ENCODE data around the gene CARMIL1. TPM values are rescaled to one million over a fixed set of nuclear protein-coding genes. Genes with fewer than 3 reads are reported as not detected.
"Not testable (repeated sequence)": the region's sequence is repeated elsewhere in the genome, so short reads cannot be mapped to it uniquely, and the experiment has no call there.

The CARMIL1 gene
- total RNA-seq, 1 experiment from 2014 or later: 9.8 TPM

DNA sequence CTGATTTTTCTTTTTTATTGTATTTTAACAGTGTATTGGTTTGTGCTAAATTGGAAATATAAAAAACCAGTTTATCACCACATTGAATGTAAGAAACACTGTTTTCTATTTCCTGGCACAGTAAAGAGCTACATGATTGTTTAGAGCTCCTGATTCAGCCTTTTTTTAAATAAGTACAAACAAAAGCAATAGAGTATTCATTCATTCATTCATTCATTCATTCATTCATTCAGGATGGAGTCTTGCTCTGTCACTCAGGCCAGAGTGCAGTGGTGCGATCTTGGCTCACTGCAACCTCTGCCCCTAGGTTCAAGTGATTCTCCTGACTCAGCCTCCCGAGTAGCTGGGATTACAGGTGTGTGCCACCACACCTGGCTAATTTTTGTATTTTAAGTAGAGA lies 276.0 kb downstream of the CARMIL1 start:
- DNase-seq (ENCODE audit: low read depth): no peak

DNA sequence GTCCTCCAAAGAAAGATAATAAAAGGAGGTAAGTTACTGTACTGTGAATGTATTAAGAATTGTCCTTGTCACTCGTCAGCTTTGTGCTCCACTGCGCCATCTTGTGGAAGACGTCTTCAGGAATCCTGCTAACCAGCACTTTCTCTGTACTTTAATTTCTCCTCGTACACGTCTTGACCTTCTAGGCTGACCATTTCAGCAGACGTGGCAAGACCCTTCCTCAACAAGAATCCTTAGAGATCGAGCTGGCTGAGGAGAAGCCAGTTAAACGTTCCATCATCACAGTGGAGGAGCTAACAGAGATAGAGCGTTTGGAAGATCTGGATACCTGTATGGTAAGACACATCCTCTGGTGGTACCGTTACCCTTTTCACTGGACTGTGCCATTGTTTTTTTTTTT lies 277.3 kb downstream of the CARMIL1 start:
- peak; percentile 44 for DNase-seq (ENCODE audit: low read depth)

DNA sequence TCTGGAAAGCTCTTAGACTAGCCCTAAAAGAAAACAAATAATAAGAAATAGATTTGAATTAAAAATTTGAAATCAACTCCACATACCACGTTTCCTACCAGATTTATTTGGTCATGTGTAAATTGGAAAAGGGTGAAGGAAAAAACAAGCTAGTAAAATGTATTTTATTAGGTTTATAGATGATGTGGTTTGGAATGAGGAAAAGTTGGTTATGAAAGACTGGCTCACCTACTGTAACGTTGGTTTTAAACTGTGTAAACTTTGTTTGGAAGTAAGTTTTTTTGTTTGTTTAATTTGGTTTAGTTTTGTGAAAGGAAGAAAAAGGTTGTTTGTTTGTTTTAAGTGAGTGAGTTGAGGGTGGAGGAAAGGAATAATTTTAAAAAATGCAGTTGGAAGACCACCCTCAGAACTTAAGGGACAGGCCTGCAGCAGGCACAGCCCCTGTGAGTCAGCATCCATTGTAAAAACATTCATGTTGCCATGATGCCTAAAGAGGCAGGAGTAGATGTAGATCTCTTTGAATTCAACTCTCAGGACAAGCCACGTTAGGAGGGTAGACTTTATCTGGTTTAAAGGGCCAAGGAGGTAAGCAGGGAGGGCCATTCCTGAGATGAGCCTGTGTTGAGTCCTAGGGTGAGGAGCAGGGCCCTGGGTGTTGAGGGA lies 279.1 kb downstream of the CARMIL1 start:
- DNase-seq (ENCODE audit: low read depth): no peak

DNA sequence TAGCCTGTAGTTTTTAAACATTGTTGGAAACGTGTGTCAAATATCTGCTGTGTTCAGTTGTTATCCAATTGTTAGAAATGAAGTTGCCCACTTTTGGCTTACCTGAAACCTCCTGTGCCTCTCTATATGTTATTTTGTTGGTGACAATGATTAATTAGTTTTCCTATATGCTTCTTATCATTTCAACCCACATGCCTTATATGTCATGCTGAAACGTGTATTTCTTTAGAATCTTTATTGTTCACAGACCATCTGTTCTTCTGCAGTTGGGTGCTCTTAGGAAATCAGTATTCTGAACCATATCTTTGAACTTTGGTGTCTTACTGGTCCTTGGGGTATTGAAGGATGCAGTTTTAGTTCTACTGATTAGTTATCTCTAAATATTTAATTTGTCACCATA lies 281.7 kb downstream of the CARMIL1 start:
- DNase-seq (ENCODE audit: low read depth): no peak

DNA sequence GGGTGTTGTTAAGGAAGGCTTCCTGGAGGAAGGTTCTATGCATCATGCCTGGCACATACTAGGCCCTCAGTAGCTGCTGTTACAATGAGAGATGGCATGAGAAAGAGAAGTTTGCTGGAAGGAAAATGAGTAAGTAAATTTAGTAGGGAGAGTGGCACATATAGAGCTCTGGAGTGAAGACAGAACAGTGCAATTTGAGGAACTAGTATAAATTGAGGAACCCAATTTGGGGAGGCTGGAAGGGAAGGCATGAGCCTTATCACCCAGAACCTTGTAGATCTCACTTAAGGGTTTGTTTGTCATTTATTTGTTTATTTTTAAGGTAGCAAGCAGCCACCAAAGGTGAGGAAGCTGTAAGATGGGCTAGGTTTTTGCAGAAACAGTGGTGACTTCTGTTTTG lies 285.8 kb downstream of the CARMIL1 start:
- no peak for DNase-seq (ENCODE audit: low read depth)

DNA sequence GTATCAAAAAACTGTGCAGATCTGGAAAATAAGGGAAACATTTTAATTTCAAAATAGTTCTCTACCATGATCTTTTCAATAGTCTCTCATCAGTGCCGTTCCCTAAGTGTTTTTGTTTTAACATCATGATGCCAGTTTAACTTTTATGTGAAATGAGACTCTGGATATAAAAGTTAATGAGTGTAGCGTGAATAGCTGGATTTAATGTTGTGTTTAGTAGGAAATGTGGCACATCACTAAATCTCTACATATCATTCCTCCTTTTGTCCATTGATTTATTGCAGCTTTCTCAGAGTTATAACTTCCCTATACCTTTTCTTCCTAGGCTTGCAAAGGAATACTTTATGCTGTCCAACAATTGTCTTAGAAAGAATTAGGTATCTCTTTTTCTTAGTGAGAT lies 291.4 kb downstream of the CARMIL1 start:
- no peak for DNase-seq (ENCODE audit: low read depth)

DNA sequence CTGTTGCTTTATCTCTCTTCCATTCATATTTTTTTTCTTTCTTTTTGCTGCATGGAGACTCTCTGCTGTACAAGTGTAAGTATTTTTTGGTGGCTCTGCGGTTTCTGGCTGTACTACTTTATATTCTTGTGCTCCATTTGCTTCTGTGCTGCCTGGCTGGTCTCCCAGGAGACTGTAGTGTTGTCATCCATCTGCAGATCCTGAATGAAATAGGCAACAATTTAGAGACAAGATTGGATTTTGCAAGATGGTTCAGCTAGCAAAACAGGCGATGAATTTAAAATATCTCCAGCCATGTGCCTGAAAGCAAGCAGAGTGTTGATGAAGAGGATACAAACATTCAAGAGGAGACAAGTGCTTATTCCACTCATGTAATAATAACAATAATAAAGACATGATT lies 297.7 kb downstream of the CARMIL1 start:
- no peak for DNase-seq (ENCODE audit: low read depth)

DNA sequence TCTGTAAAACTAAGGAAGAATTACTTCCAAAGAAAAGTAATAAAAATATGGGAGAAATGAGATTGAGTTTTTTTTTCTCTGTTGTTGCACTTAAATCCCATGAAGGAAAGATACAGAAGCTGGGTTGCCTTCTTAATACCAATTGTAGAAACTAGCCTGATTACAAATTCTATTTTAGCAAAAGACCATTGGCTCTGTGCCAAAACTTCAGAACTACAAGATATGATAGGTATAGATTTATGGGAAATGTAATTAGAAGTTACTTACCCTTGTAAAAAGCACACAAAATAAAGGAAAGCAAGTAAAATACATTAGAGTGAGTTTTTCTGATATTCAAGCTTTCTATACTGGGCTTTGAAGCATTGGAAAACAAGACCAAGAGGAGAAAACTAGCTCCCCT lies 299.4 kb downstream of the CARMIL1 start:
- no peak for DNase-seq (ENCODE audit: low read depth)

DNA sequence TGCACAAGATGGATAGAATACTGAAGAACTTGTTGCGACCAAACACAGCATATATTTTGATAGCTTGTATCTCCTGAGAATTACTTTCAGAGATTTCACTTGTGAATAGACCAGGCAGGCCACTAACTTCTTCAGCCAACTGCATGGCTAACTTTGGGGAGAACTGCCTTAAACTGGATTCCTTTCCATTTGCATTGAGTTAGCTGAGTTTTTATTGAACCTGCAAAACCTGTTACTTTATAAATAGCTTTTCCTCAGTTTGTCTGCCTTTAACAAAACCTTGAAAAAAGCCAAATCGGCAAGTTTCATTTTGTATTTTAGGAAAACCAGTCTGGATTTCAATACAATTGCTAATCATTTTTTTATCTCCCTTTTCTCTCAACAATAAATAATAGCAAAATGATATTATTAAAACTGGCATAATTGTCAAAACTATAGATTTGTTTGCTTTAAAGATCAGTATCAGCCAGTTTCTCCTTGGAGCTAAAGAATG lies 300.3 kb downstream of the CARMIL1 start:
- no peak for DNase-seq (ENCODE audit: low read depth)

DNA sequence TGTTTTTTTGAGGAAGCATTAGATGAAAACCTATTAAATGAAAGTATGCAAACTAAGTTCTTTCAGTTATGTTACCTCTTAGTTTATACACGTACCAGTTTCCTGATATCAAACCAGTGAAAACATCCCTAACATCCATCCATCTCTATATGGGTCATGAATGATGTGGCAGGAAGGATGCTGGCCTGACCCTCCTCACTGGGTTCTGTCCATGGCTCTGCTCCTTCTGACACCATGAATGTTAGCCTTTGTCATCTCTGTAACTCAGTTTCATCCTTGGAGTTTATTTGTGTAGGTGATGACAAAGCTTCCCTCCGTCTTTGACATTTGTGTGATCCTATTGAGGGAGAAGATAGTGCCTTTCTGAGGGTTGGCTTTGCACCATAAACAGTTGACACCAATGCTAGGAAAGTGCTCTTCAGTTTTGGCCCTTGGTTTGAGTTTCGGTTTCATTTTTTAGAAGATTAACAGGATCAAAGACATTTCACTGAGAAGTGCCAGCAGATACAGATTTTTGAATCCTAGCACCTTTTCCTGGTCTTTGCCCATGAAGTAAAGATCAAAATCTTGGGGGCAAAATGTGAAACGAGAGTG lies 300.8 kb downstream of the CARMIL1 start:
- no peak for DNase-seq (ENCODE audit: low read depth)

DNA sequence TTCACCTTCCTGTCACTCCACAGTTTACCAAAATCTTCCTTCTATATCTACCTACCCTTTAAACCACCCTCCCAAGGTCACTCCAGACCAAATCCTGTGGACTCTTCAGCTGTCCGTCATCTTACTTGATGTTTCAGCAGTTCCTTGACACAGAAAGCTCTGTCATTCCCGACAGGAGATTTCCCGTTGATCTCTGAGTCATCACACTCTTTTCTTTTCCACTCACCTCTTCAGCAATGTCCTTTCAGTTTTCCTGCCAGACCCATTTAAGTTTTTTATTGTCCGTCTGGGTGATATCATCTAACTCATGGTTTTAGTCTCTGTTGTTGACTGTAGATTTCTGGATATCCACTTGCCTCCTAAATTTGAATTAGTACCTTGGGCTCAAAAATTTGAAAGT lies 302.9 kb downstream of the CARMIL1 start:
- DNase-seq (ENCODE audit: low read depth): peak; percentile 75

DNA sequence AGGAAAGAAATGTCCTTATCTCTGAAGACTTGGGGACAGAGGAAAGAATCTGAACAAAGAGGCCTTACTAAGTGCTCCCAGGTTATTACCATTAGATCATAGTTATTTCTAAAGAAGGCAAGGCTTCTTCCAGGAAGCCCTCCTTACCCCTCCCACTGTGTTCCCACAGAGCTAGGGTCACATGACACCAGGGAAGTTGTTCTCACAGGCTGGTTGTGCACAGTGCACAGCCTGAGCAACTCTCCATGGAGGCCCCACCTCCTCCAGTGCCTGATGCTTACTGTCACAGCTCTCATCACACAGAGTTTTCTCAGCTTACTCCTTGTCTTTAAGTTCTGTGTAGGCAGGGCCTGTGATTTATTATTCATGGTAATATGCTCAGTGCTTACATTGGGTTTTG lies 303.9 kb downstream of the CARMIL1 start:
- DNase-seq (ENCODE audit: low read depth): peak; percentile 12

DNA sequence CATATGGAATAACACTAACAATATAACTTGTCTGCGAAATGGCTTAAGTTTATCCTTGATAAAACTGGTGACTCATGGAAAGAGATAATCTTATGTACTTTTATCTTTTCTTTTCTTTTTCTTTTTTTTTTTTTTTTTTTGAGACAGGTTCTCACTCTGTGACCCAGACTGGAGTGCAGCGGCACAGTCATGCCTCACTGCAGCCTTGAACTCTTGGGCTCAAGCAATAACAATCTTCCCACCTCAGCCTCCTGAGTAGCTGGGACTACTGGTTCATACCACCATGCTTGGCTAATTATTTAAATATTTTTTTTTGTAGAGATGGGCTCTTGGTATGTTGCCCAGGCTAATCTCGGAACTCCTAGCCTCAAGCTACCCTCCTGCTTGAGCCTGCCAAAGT lies 304.7 kb downstream of the CARMIL1 start:
- DNase-seq (ENCODE audit: low read depth): no peak

DNA sequence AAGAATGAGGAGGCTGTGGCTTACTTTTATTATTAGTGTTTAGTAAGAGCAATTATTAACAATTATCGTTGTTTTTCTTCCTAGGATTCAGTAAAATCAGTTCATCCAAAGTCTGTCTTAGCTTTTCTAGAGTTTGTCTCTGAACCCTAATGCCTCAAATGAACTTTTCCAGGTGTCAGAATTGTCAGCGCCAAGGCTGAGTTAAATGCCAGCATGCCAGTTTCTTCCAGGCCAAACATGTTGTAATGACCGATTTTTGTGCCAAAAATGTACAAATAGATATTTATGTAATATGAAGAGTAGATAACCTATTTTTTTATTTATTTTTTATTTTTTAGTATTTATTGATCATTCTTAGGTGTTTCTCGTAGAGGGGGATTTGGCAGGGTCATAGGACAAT lies 306.1 kb downstream of the CARMIL1 start:
- no peak for DNase-seq (ENCODE audit: low read depth)

DNA sequence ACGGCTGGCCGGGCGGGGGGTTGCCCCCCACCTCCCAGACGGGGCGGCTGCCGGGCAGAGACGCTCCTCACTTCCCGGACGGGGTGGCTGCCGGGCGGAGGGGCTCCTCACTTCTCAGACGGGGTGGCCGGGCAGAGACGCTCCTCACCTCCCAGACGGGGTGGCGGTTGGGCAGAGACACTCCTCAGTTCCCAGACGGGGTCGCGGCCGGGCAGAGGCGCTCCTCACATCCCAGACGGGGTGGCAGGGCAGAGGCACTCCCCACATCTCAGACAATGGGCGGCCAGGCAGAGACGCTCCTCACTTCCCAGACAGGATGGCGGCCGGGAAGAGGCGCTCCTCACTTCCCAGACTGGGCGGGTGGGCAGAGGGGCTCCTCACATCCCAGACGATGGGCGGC lies 306.9 kb downstream of the CARMIL1 start:
- not testable (repeated sequence) for DNase-seq (ENCODE audit: low read depth)

DNA sequence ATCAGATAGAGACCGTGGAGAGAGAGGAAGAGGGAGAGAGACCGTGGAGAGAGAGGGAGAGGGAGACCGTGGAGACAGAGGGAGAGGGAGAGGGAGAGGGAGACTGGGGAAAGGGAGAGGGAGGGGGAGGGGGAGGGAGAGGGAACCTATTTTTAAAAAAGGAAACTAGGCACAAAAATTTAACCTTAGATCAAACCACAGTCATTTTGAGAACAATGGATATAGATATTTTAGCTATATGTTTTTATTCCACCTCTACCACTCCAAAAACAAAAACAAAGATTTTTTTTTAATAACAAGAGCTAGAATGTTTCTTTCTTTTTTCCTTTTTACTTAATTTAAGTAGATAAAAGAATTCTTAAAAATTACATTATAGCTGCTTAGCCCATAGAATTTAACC lies 307.8 kb downstream of the CARMIL1 start:
- no peak for DNase-seq (ENCODE audit: low read depth)

DNA sequence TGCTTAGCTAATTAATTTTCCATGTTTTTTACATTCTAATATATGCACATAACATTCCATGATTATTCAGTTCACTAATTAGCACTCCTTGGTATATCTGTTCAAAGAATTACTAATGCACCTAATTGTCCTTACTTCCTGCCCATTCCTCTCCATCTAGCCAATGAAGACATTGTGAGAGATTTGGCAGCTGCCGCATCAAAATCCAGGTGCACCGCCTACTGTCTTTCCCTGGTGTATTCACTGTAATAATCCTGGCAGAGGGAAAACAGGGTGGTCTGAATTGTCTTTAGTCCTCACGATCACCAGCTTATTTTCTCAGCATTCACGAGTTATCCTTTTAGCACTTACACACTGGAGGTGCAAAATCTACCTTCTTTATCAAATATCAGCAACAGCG lies 311.8 kb downstream of the CARMIL1 start:
- DNase-seq (ENCODE audit: low read depth): no peak

DNA sequence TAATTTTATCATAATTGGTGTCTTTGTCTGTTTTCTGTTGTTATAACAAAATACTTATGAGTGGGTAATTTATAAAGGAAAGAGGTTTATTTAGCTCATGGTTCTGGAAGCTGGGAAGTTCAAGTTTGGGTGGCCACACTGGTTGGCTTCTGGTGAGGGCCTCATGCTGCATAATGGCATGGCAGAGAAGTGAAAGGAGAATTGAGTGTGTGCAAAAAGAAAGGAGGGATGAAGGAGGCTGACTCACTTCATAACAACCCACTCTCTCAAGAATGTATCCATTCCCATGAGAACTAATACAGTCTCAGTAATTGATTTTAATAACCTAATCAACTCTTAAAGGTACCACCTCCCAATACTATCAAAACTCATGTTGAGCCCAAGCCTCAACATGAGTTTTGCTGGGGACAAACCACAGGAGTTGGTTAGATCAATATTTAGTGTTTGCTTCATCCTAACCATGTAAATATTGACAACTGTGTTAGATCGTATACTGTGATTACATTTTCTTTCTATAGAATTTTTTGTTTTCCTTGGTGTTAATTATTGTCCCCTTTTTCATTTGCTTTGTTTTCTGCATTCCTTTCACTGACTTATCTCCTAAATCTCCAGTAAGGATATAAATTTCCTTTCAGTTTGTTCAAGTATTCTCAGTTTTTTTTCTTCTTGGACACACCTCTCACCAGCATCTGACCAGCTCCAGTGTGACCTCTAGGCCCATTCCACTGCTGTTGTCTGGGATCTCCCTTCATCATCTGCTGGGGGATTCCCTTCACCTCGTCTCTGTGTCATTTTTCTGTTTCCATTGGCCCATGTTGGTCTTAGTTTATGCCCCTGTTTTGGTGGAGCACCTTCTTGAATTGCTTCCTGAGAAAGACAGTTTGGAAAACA lies 318.0 kb downstream of the CARMIL1 start:
- no peak for DNase-seq (ENCODE audit: low read depth)

DNA sequence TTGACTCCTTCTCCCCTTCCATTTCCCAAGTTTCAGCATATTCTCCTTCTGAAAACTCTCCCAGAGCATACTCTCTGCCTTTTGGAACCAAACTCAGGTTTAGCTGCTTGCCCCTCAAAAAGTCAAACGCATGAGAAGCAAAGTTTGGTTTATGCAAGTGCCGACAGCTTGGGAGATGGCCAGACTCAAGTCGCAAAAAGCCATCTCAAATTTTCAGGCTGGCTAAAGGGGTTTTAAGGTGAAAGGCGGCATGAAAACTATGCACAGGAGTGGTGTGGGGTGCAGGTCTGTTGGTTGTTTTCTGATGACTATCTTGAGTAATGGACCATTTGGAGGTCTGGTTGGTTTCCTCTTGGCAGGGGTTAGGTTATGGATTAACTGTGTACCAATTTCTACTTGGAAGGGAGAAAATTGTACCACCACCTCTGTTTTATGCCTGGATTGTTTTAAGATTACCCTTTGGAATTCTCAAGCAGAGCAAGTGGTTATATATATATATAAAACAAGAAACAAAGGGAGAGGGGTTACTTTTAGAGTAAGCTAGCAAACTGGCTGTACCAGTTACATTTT lies 320.4 kb downstream of the CARMIL1 start:
- no peak for DNase-seq (ENCODE audit: low read depth)

DNA sequence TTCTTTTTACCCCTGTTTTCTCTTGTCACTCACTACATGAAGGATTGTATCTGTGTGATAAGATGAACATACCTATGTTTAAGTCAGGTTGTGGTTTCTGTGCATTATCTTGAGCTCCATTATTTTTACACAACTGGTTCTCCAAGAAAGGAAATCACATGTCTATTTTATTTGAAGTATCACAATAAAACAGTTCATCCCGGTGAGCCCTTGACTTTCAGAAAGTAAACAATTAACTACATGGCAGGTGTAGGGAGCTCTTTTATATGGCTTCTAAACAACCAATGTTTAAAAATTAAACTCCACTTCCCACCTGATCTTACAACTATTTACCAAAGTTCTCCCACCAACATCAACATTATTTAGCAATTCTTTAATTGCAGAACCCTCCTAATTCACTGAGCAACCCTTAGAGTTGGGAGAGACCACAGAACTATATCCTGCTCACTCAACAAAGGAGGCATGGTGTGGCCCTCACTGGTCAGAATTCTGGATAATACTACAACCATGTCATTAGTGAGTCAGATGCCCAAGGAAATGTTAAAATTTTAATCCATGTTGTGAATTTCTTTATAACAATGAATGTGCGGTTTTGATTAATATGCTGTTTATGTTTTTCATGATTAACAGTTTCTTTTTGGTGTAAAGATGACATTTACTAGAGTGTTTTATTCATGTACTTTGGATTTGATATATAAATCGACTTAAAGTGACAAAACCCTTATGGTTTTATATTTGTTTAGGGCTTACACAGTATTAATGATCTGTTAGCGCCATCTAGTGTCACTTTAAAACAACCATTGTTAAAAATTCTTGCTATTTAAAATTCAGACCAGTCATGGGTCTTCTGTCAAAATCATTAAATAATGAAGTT lies 322.9 kb downstream of the CARMIL1 start:
- peak; percentile 43 for DNase-seq (ENCODE audit: low read depth)

DNA sequence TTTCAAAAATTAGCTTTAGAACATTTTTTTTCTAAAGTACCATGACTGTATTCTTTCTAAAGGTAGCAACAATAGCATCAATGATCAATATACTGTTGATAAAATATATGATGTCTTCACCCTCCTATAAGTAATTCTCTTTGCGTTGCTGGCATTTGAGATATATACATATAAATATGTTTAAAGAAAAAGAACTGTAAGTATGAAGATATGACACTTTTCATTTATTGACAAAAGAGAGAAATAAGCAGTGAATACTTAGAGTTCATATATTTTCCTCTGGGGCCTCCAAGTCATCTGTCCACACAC lies 323.5 kb downstream of the CARMIL1 start:
- DNase-seq (ENCODE audit: low read depth): no peak

All from HT1080 (cell line).